ENCODE data around the gene KRT79. TPM values are rescaled to one million over a fixed set of nuclear protein-coding genes. Genes with fewer than 3 reads are reported as not detected.

The KRT79 gene
- total and polyA plus RNA-seq, 9 of the 15 experiments (the other 6 are each of a cell fraction or from before 2014, with no cell fraction given), result 0.03 to 2.3 (median 0.23) TPM; not detected in 2

DNA sequence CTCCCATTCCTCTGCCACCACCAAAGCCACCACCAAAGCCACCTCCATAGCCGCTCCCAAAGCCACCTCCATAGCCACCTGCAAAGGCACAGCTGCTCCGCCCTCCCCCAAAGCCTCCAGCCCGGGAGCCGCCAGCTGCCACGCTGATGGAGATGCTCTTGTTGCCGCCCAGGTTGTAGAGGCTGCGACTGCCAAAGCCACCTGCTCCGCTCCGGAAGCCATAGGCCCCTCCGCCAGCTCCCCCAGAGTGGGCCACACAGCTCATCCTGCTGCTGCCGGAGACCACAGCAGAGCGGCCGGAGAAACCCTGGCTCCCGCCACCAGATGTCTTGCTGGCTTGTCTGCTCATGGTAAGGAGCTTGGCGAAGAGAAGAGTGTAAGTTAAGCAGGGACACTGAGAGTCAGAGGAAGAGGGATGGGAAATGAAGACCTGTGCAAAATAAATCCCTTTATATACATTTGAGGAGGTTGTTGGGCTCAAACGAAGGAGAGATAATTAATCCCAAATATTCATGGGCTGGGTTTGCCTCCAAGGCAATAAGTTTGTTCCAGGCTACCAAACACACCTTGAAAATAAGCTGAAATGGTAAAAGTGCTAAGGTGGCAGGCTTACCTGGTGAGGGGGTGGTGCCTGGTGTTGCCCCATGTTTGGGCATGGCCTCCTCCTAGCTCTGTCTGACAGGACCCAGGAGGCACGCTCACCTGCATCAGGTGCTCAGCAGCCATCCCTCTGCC is 38.2 kb downstream of the KRT79 start, which contains the start of gene KRT3:
Gene KRT3, minus strand, starts transcription at position 424 of the 735 bp plus-strand sequence. Its CDS starts 75 bp downstream, at position 349.
- no peaks in the 10 kb centered on the region for H3K9me3 ChIP-seq (replicated peaks; ENCODE audit: control insufficient read depth, insufficient read depth, low read depth, low read length)
- CTCF ChIA-PET (ENCODE audit: low intra/inter-chr PET ratio), result no interaction called here
- no peaks in the 10 kb centered on the region for H4K20me1 ChIP-seq (replicated peaks; ENCODE audit: control insufficient read depth, insufficient read depth, low read length)
- no peaks in the 10 kb centered on the region for H3K36me3 ChIP-seq (ENCODE audit: control insufficient read depth, insufficient read depth, low read length)
- FAIRE-seq (no peak), DNase-seq (ENCODE audit: extremely low read depth in 1 of 4, low spot score in 3 of 4) (no peak), ATAC-seq (no peak)
- intact Hi-C loops (cut with micrococcal nuclease) (no loop called here), in situ Hi-C loops (cut with MboI) (no loop called here)
- H3K27me3 ChIP-seq (ENCODE audit: control insufficient read depth in 2 of 2, insufficient read depth in 2 of 2, low read length in 2 of 2), result no peaks in the 10 kb centered on the region
- 83% methylated on average over 17 of the region's 17 CpGs for WGBS (ENCODE audit: insufficient coverage, low coverage, missing lambda C conversion rate)
- POLR2A ChIA-PET, result interaction anchor here (1.3 to 1.5 kb wide), 2 partner anchors 10 to 11 kb away, joined by 3 to 4 read pairs; no protein-coding TSS in a partner anchor
- H3K9ac ChIP-seq (ENCODE audit: insufficient read depth in 1 of 2, low read depth in 2 of 2, low read length in 2 of 2), result peak within 1 kb of the TSS; percentile 22 to 57; a peak in 3 of 4 replicates
- no TSS peak for BruUV-seq (replicated peaks)
- peak within 1 kb of the TSS; percentile 51 for H3K27ac ChIP-seq (ENCODE audit: extremely low read depth, low read depth, low read length)
- no peak for TF ChIP-seq RBM25 (IDR thresholded peaks at IDR 0.05; ENCODE audit: low read depth, low read length, severe bottlenecking)
- TF ChIP-seq ZNF184 (CRISPR knock-in tag; IDR thresholded peaks at IDR 0.05), result no peak
- TF ChIP-seq, protein P1, sequence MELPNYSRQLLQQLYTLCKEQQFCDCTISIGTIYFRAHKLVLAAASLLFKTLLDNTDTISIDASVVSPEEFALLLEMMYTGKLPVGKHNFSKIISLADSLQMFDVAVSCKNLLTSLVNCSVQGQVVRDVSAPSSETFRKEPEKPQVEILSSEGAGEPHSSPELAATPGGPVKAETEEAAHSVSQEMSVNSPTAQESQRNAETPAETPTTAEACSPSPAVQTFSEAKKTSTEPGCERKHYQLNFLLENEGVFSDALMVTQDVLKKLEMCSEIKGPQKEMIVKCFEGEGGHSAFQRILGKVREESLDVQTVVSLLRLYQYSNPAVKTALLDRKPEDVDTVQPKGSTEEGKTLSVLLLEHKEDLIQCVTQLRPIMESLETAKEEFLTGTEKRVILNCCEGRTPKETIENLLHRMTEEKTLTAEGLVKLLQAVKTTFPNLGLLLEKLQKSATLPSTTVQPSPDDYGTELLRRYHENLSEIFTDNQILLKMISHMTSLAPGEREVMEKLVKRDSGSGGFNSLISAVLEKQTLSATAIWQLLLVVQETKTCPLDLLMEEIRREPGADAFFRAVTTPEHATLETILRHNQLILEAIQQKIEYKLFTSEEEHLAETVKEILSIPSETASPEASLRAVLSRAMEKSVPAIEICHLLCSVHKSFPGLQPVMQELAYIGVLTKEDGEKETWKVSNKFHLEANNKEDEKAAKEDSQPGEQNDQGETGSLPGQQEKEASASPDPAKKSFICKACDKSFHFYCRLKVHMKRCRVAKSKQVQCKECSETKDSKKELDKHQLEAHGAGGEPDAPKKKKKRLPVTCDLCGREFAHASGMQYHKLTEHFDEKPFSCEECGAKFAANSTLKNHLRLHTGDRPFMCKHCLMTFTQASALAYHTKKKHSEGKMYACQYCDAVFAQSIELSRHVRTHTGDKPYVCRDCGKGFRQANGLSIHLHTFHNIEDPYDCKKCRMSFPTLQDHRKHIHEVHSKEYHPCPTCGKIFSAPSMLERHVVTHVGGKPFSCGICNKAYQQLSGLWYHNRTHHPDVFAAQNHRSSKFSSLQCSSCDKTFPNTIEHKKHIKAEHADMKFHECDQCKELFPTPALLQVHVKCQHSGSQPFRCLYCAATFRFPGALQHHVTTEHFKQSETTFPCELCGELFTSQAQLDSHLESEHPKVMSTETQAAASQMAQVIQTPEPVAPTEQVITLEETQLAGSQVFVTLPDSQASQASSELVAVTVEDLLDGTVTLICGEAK (IDR thresholded peaks at IDR 0.05), result no peak
- TF ChIP-seq, protein P1 (CRISPR knock-in tag; IDR thresholded peaks at IDR 0.05), result peak; percentile 15; the same call in 1 of the 2 replicates
- TF ChIP-seq, protein P2, sequence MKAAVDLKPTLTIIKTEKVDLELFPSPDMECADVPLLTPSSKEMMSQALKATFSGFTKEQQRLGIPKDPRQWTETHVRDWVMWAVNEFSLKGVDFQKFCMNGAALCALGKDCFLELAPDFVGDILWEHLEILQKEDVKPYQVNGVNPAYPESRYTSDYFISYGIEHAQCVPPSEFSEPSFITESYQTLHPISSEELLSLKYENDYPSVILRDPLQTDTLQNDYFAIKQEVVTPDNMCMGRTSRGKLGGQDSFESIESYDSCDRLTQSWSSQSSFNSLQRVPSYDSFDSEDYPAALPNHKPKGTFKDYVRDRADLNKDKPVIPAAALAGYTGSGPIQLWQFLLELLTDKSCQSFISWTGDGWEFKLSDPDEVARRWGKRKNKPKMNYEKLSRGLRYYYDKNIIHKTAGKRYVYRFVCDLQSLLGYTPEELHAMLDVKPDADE (conservative IDR thresholded peaks at IDR 0.05; ENCODE audit: control insufficient read depth, low read depth, low read length), result no peak
- no peak for TF ChIP-seq BHLHE40 (IDR thresholded peaks at IDR 0.05; ENCODE audit: low read length)
- no peak for TF ChIP-seq RFX1 (IDR thresholded peaks at IDR 0.05)
- peak within 1 kb of the TSS; percentile 31; the same call in 1 of the 2 replicates for H3K4me2 ChIP-seq (ENCODE audit: insufficient read depth, low read length)
- peaks cover 32 to 37% of the 10 kb centered on the region in 2 experiments; a peak in 4 of 5 replicates for H3K4me1 ChIP-seq (replicated peaks in 1 of 2; ENCODE audit: control insufficient read depth in 2 of 2, insufficient read depth in 2 of 2, low read length in 2 of 2)
- no peaks in the 10 kb centered on the region for H3K79me2 ChIP-seq (ENCODE audit: control insufficient read depth, insufficient read depth, low read length)
- H3K9me1 ChIP-seq (ENCODE audit: control insufficient read depth, insufficient read depth, low read length), result no peaks in the 10 kb centered on the region
- H3K4me3 ChIP-seq, result no peak within 1 kb of the TSS
- H2AFZ ChIP-seq (ENCODE audit: low read depth, low read length), result 0 out of 2 replicates have a peak within 1 kb of the TSS, but pooled peaks have one; percentile 46

All from K562 (cell line).